ENCODE measurements around the gene ARG2. TPM values are rescaled to one million over a fixed set of nuclear protein-coding genes. Genes with fewer than 3 reads are reported as not detected.

Gene ARG2
- total RNA-seq, 1 experiment from 2014 or later, result 7.0 TPM

DNA sequence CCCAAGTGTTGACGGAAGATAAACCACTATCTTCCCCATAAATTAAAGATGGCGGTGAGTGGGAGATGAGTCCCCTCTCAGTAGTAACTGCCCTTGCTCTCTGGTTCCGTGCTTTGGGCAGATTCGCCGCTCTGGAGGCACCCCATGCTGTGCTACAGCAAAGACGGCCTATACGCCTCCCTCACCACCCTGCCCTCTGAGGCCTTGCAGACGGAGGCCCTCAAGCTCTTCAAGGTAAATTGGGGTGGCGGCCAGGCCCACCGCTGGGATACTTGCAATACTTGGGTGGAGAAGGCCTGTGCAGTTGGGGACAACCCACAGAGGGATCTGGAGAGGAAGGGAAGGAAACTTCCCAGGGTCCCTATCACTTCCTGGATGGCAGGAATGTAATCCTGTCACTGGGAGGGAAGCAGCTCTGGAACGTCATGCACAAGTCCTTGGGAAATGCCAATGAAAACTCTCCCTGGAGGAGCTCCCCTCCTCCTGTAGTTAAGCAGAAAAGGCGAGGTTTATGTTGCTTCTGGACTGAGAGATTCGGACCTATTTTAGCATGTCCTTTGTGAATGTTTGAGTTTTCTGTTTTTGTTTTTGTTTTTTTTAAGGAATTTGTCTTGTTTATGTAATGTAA is 42.4 kb upstream of the ARG2 start:
- RAD21 ChIA-PET (ENCODE audit: low non-redundant PET in 1 of 2, low total read pairs in 2 of 2, uncharacterized antibody in 2 of 2, unreplicated experiment in 2 of 2), result no interaction called here
- intact Hi-C loops (cut with micrococcal nuclease), result no loop called here

More for the DNA sequence above, 42.4 kb upstream of the ARG2 start:
- no peak overlapping the region for H3K4me2 ChIP-seq (ENCODE audit: low read length)
- ATAC-seq, result no peak
- H2AFZ ChIP-seq (ENCODE audit: low read depth, low read length, poor library complexity, severe bottlenecking), result no peak overlapping the region
- no peaks in the 10 kb centered on the region for H4K20me1 ChIP-seq (ENCODE audit: insufficient read depth)
- no peak for TF ChIP-seq ZNF274 (IDR thresholded peaks at IDR 0.05; ENCODE audit: low read depth, low read length)
- TF ChIP-seq ZFX (IDR thresholded peaks at IDR 0.05), result no peak
- TF ChIP-seq CBX3 (IDR thresholded peaks at IDR 0.05; ENCODE audit: low read depth), result no peak
- TF ChIP-seq FOSL1 (IDR thresholded peaks at IDR 0.05; ENCODE audit: low read depth), result no peak
- TF ChIP-seq EGR1 (IDR thresholded peaks at IDR 0.05; ENCODE audit: low read depth), result no peak
- no peak for TF ChIP-seq CEBPB (IDR thresholded peaks at IDR 0.05; ENCODE audit: low read depth)
- TF ChIP-seq POLR2A (IDR thresholded peaks at IDR 0.05; ENCODE audit: borderline replicate concordance, extremely low read depth, insufficient read depth, insufficient read length), result no peak
- TF ChIP-seq ELF1 (IDR thresholded peaks at IDR 0.05; ENCODE audit: borderline replicate concordance, low read depth), result no peak
- no peak for TF ChIP-seq RAD21 (IDR thresholded peaks at IDR 0.05; ENCODE audit: low read depth)
- no peak for TF ChIP-seq SP1 (IDR thresholded peaks at IDR 0.05; ENCODE audit: low read depth)
- TF ChIP-seq EZH2 (IDR thresholded peaks at IDR 0.05), result no peak
- no peak for TF ChIP-seq MAX (IDR thresholded peaks at IDR 0.05)
- TF ChIP-seq POLR2AphosphoS5 (IDR thresholded peaks at IDR 0.05; ENCODE audit: low read depth, low read length), result no peak
- TF ChIP-seq, protein P1, sequence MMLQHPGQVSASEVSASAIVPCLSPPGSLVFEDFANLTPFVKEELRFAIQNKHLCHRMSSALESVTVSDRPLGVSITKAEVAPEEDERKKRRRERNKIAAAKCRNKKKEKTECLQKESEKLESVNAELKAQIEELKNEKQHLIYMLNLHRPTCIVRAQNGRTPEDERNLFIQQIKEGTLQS (IDR thresholded peaks at IDR 0.05), result no peak
- TF ChIP-seq, protein P2, sequence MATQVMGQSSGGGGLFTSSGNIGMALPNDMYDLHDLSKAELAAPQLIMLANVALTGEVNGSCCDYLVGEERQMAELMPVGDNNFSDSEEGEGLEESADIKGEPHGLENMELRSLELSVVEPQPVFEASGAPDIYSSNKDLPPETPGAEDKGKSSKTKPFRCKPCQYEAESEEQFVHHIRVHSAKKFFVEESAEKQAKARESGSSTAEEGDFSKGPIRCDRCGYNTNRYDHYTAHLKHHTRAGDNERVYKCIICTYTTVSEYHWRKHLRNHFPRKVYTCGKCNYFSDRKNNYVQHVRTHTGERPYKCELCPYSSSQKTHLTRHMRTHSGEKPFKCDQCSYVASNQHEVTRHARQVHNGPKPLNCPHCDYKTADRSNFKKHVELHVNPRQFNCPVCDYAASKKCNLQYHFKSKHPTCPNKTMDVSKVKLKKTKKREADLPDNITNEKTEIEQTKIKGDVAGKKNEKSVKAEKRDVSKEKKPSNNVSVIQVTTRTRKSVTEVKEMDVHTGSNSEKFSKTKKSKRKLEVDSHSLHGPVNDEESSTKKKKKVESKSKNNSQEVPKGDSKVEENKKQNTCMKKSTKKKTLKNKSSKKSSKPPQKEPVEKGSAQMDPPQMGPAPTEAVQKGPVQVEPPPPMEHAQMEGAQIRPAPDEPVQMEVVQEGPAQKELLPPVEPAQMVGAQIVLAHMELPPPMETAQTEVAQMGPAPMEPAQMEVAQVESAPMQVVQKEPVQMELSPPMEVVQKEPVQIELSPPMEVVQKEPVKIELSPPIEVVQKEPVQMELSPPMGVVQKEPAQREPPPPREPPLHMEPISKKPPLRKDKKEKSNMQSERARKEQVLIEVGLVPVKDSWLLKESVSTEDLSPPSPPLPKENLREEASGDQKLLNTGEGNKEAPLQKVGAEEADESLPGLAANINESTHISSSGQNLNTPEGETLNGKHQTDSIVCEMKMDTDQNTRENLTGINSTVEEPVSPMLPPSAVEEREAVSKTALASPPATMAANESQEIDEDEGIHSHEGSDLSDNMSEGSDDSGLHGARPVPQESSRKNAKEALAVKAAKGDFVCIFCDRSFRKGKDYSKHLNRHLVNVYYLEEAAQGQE (IDR thresholded peaks at IDR 0.05; ENCODE audit: low read depth), result no peak
- no peak for TF ChIP-seq EZH2phosphoT487 (IDR thresholded peaks at IDR 0.05; ENCODE audit: borderline replicate concordance)
- no peak for TF ChIP-seq SRF (IDR thresholded peaks at IDR 0.05; ENCODE audit: low read depth)
- no peak for TF ChIP-seq CTCF (IDR thresholded peaks at IDR 0.05 in 2 of 3, conservative IDR thresholded peaks at IDR 0.05 in 1 of 3; ENCODE audit: borderline replicate concordance in 1 of 3, insufficient read depth in 1 of 3, low read depth in 2 of 3, low read length in 2 of 3)
- TF ChIP-seq JUND (IDR thresholded peaks at IDR 0.05), result no peak
- no TSS peak for BruUV-seq (replicated peaks)
- no peaks in the 10 kb centered on the region for H3K27me3 ChIP-seq (ENCODE audit: insufficient read depth, low read length)
- no peaks in the 10 kb centered on the region for H3K79me2 ChIP-seq (ENCODE audit: insufficient read depth, low read length)
- H3K36me3 ChIP-seq (ENCODE audit: control insufficient read depth in 1 of 2, insufficient read depth in 2 of 2, low read length in 2 of 2), result peaks cover 0 to 9% of the 10 kb centered on the region in 2 experiments; a peak in 2 of 4 replicates
- H3K4me1 ChIP-seq (ENCODE audit: control insufficient read depth in 1 of 2, insufficient read depth in 2 of 2, low read length in 2 of 2), result peaks cover 0 to 4% of the 10 kb centered on the region in 2 experiments; a peak in 1 of 4 replicates
- no peaks in the 10 kb centered on the region for H3K9me2 ChIP-seq (ENCODE audit: insufficient read depth)
- H3K4me3 ChIP-seq (replicated peaks in 1 of 2; ENCODE audit: low read depth in 1 of 2, low read length in 2 of 2), result no peak overlapping the region
- POLR2A ChIA-PET, result no interaction called here
- DNase-seq (ENCODE audit: low read depth, low spot score), result no peak
- no peak overlapping the region for H3K27ac ChIP-seq (ENCODE audit: low read depth, low read length)
- H3K9me3 ChIP-seq (ENCODE audit: control insufficient read depth in 1 of 2, insufficient read depth in 1 of 2, low read depth in 1 of 2, low read length in 2 of 2), result no peaks in the 10 kb centered on the region
- CTCF ChIA-PET, result interaction anchor here (1.3 to 2.7 kb wide), 2 partner anchors 50 to 127 kb away, joined by 4 to 7 read pairs; no protein-coding TSS in a partner anchor
- H3K9ac ChIP-seq (ENCODE audit: low read length), result no peak overlapping the region
